SU-DHL-6 (cell line): Measurements from ENCODE around the gene PXK.

Experiments
- H2AFZ ChIP-seq: fragments of 200-600 bp; sonication (generic); 2 replicates; pipeline ENCODE4 v1.6.1; 2014; ENCODE audit warnings: low read depth, mild to moderate bottlenecking, moderate library complexity, mixed read lengths, antibody characterized with exemption, low read length; ENCODE audit not compliant: severe bottlenecking
- H3F3A ChIP-seq: fragments of 200-600 bp; shearing (Covaris generic); 2 replicates; pipeline ENCODE4 v1.6.0; 2016; ENCODE audit warnings: antibody characterized with exemption, mild to moderate bottlenecking; ENCODE audit not compliant: insufficient read depth
- H3K27ac ChIP-seq: fragments of 200-600 bp; sonication (generic); 2 replicates; pipeline ENCODE4 v1.5.1; 2016; ENCODE audit warnings: low read depth, mild to moderate bottlenecking, low read length, moderate library complexity, mixed read lengths
- H3K27me3 ChIP-seq: fragments of 200-600 bp; sonication (generic), shearing (Covaris generic); 2 replicates; pipeline ENCODE4 v1.6.0; 2014; ENCODE audit warnings: mild to moderate bottlenecking, low read length
- H3K36me3 ChIP-seq: fragments of 200-600 bp; sonication (generic); 2 replicates; pipeline ENCODE4 v1.6.1; 2014; ENCODE audit warnings: mild to moderate bottlenecking, low read length, mixed read lengths
- H3K4me2 ChIP-seq: fragments of 300-600, 200-600 bp; shearing (Covaris generic), sonication (generic); 2 replicates; pipeline ENCODE4 v1.6.0; 2014; ENCODE audit warnings: low read length, low read depth, mild to moderate bottlenecking; ENCODE audit not compliant: poor library complexity, severe bottlenecking
- H3K4me3 ChIP-seq: fragments of 200-600 bp; sonication (generic); 2 replicates; pipeline ENCODE4 v1.5.1; 2014; ENCODE audit warnings: antibody characterized with exemption, low read length, mild to moderate bottlenecking, mixed read lengths; ENCODE audit not compliant: insufficient read depth, poor library complexity, severe bottlenecking
- H3K79me2 ChIP-seq: fragments of 200-600 bp; sonication (generic); 2 replicates; pipeline ENCODE4 v1.6.1; 2014; ENCODE audit warnings: mild to moderate bottlenecking, low read length, moderate library complexity; ENCODE audit not compliant: insufficient read depth
- H3K9ac ChIP-seq: fragments of 200-600 bp; sonication (generic); 2 replicates; pipeline ENCODE4 v1.7.0; 2014; ENCODE audit warnings: mild to moderate bottlenecking, low read length
- H3K9me2 ChIP-seq: fragments of 200-600 bp; sonication (generic); replicated peaks from 2 replicates; pipeline ENCODE4 v1.6.1; 2014; ENCODE audit warnings: low read length; ENCODE audit not compliant: insufficient read depth
- H3K9me3 ChIP-seq: fragments of 200-600 bp; sonication (generic); 2 replicates; pipeline ENCODE4 v1.6.1; 2014; ENCODE audit warnings: low read length, mixed read lengths; ENCODE audit not compliant: insufficient read depth
- H4K20me1 ChIP-seq: fragments of 200-600 bp; sonication (generic); 2 replicates; pipeline ENCODE4 v1.6.1; 2014; ENCODE audit warnings: low read depth, mild to moderate bottlenecking, antibody characterized with exemption, low read length, moderate library complexity, mixed read lengths
- EZH2phosphoT487 ChIP-seq: fragments of 200-600 bp; sonication (generic), shearing (Covaris generic); conservative IDR thresholded peaks from 2 replicates; pipeline ENCODE4 v1.6.1; 2018; ENCODE audit warnings: mild to moderate bottlenecking, antibody characterized with exemption, low read length, moderate library complexity, mixed read lengths
- TF ChIP-seq, protein P1 (sequence below): fragments of 200-600 bp; sonication (generic); IDR thresholded peaks from one replicate; pipeline ENCODE4 v1.5.1; 2017; ENCODE audit warnings: antibody characterized with exemption, mild to moderate bottlenecking, low read length, moderate library complexity; ENCODE audit not compliant: insufficient read depth, poor library complexity, severe bottlenecking

Gene PXK

GRCh38 chr3:58429657-58430056, 97.0 kb downstream of the PXK start:
- no peaks in the 10 kb centered on the region for H3K27me3 ChIP-seq
- H3K9me2 ChIP-seq, result no peaks in the 10 kb centered on the region
- H3K9me3 ChIP-seq, result no peaks in the 10 kb centered on the region
- H3K4me3 ChIP-seq, result no peak overlapping the region
- no peak overlapping the region for H3K9ac ChIP-seq
- H3K36me3 ChIP-seq, result peaks cover 33% of the 10 kb centered on the region; the same call in 1 of the 2 replicates
- H3F3A ChIP-seq, result peaks cover 25% of the 10 kb centered on the region; the same call in 1 of the 2 replicates
- peaks cover 7% of the 10 kb centered on the region for H3K79me2 ChIP-seq
- H2AFZ ChIP-seq, result no peak overlapping the region
- no peak overlapping the region for H3K4me2 ChIP-seq
- H3K27ac ChIP-seq, result 0 out of 2 replicates have a peak overlapping the region, but pooled peaks have one; percentile 14
- TF ChIP-seq, protein P1, sequence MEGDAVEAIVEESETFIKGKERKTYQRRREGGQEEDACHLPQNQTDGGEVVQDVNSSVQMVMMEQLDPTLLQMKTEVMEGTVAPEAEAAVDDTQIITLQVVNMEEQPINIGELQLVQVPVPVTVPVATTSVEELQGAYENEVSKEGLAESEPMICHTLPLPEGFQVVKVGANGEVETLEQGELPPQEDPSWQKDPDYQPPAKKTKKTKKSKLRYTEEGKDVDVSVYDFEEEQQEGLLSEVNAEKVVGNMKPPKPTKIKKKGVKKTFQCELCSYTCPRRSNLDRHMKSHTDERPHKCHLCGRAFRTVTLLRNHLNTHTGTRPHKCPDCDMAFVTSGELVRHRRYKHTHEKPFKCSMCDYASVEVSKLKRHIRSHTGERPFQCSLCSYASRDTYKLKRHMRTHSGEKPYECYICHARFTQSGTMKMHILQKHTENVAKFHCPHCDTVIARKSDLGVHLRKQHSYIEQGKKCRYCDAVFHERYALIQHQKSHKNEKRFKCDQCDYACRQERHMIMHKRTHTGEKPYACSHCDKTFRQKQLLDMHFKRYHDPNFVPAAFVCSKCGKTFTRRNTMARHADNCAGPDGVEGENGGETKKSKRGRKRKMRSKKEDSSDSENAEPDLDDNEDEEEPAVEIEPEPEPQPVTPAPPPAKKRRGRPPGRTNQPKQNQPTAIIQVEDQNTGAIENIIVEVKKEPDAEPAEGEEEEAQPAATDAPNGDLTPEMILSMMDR, result no peak
- no peak for TF ChIP-seq EZH2phosphoT487
- H4K20me1 ChIP-seq, result no peaks in the 10 kb centered on the region

DNA sequence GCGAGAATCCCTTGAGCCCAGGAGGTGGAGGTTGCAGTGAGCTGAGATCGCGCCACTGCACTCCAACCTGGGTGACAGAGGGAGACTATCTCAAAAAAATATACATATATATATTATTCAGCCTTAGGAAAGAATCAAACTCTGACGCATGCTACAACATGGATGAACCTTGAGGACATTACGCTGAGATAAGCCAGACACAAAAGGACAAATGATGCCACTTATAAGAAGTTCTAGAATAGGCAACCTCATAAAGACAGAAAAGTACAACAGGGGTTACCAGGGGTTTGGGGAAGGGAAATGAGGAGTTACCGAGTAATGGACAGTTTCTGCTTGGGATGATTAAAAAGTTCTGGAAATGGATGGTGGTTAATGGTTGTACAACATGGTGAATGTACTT, 100.2 kb downstream of the PXK start:
- no peak overlapping the region for H2AFZ ChIP-seq
- peak overlapping the region; percentile 84 for H3K4me3 ChIP-seq
- peaks cover 13% of the 10 kb centered on the region; the same call in 1 of the 2 replicates for H3F3A ChIP-seq
- H3K27me3 ChIP-seq, result no peaks in the 10 kb centered on the region
- H3K9me3 ChIP-seq, result no peaks in the 10 kb centered on the region
- peaks cover 14% of the 10 kb centered on the region; the same call in 1 of the 2 replicates for H3K36me3 ChIP-seq
- peak overlapping the region; percentile 98 for H3K4me2 ChIP-seq
- H3K27ac ChIP-seq, result peak overlapping the region; percentile 47
- no peak for TF ChIP-seq EZH2phosphoT487
- TF ChIP-seq, protein P1, result no peak
- peak overlapping the region; percentile 67 for H3K9ac ChIP-seq
- no peaks in the 10 kb centered on the region for H4K20me1 ChIP-seq
- no peaks in the 10 kb centered on the region for H3K9me2 ChIP-seq
- peaks cover 7% of the 10 kb centered on the region for H3K79me2 ChIP-seq

- Histone ChIP-seq H3K4me3 (peak within 1 kb of the TSS; percentile 84), H3K9me3 (no peaks in the 10 kb centered on the region), H3K79me2 (peaks cover 7% of the 10 kb centered on the region), H3K9me2 (no peaks in the 10 kb centered on the region), H3F3A (peaks cover 13% of the 10 kb centered on the region; the same call in 1 of the 2 replicates), H2AFZ (peak within 1 kb of the TSS; percentile 88), H3K4me2 (peak within 1 kb of the TSS; percentile 98), H4K20me1 (no peaks in the 10 kb centered on the region), H3K36me3 (peaks cover 9% of the 10 kb centered on the region; the same call in 1 of the 2 replicates), H3K9ac (peak within 1 kb of the TSS; percentile 67), H3K27ac (peak within 1 kb of the TSS; percentile 47), H3K27me3 (no peaks in the 10 kb centered on the region)
- TF ChIP-seq, protein P1, result no peak
These were observed 100.9 kb downstream of the PXK start, which contains the start of gene PDHB for GRCh38 chr3:58433400-58434167. TSS of gene PDHB (minus strand) at chr3:58433832. CDS start at chr3:58433809, 23 bp downstream.
